ENCODE results near the gene R3HDML. TPM values are rescaled to one million over a fixed set of nuclear protein-coding genes. Genes with fewer than 3 reads are reported as not detected.

R3HDML gene, protein sequence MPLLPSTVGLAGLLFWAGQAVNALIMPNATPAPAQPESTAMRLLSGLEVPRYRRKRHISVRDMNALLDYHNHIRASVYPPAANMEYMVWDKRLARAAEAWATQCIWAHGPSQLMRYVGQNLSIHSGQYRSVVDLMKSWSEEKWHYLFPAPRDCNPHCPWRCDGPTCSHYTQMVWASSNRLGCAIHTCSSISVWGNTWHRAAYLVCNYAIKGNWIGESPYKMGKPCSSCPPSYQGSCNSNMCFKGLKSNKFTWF
- not detected for total RNA-seq

DNA sequence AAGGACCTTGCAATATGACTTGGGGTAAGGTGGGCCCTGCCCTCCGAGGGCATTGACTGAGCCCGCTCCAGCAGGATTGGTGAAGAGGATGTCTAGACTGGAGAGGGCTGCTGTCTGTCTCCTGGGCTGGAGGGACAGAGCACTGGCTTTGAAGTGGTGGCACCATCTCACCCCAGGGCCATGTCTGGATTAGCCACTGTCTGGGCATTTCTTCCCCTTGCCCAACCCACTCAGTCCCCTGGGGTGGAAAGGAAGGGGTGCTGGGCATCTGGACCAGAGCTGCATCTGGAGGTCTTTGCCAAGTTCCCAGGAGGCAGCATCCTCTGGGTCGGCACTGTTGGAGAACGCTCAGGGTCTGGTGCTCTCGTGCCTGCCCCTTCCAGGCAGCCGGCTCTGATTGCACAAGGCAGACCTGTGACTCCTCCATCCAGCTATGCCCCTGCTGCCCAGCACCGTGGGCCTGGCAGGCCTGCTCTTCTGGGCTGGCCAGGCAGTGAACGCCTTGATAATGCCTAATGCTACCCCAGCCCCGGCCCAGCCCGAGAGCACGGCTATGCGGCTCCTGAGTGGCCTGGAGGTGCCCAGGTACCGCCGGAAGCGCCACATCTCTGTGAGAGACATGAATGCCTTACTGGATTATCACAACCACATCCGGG is at the start of gene R3HDML:
Gene R3HDML, plus strand, starts transcription at position 319 of the 656 bp plus-strand sequence. Its CDS starts 115 bp downstream, at position 434.
- TF ChIP-seq, protein P1, sequence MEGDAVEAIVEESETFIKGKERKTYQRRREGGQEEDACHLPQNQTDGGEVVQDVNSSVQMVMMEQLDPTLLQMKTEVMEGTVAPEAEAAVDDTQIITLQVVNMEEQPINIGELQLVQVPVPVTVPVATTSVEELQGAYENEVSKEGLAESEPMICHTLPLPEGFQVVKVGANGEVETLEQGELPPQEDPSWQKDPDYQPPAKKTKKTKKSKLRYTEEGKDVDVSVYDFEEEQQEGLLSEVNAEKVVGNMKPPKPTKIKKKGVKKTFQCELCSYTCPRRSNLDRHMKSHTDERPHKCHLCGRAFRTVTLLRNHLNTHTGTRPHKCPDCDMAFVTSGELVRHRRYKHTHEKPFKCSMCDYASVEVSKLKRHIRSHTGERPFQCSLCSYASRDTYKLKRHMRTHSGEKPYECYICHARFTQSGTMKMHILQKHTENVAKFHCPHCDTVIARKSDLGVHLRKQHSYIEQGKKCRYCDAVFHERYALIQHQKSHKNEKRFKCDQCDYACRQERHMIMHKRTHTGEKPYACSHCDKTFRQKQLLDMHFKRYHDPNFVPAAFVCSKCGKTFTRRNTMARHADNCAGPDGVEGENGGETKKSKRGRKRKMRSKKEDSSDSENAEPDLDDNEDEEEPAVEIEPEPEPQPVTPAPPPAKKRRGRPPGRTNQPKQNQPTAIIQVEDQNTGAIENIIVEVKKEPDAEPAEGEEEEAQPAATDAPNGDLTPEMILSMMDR (IDR thresholded peaks at IDR 0.05), result no peak
- no peak for TF ChIP-seq POLR2A (IDR thresholded peaks at IDR 0.05)
- no peak for DNase-seq
- H3K27me3 ChIP-seq, result no peaks in the 10 kb centered on the region
- intact Hi-C loops (cut with DNase I), result no loop called here
- H3K27ac ChIP-seq, result no peak within 1 kb of the TSS
- no peak within 1 kb of the TSS for H3K4me3 ChIP-seq
- no peaks in the 10 kb centered on the region for H3K9me3 ChIP-seq
- 82 to 91% methylated on average over 3 to 16 of the region's 16 CpGs for WGBS, 2 donors
- peaks cover 3% of the 10 kb centered on the region for H3K4me1 ChIP-seq
- no peaks in the 10 kb centered on the region for H3K36me3 ChIP-seq (replicated peaks in 1 of 2; ENCODE audit: insufficient read depth in 1 of 2, low read depth in 2 of 2)
- ATAC-seq, result no peak

DNA sequence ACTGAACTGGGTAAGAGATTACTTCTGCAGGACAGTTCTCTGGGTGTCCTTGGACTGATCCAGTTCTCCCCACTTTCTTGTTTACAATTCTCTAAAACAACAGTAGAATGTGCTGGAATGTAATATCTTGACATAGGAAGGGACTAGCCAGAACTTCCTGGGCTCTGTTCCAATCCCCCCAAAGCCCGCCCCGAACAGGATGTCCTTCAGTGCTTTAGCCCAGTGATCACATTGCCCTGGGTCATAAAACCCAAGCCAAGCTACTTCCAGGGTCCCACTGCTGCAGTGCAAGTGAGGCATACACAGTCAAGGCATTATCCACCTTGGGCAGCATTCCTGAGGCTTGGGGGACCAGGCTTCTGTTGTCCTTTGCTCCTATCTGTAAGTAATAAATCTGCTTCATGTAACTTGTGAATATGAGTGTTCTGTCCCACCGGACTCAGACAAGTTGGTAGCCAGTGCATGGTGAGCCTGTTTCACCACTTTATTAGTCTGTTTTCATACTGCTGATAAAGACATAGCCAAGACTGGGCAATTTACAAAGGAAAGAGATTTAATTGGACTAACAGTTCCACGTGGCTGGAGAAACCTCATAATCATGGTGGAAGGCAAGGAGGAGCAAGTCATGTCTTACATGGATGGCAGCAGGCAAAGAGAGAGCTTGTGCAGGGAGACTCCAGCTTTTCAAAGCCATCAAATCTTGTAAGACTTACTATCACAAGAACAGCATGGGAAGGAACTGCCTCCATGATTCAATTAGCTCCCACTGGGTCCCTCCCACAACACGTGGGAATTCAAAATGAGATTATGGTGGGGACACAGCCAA is 49.4 kb upstream of the R3HDML start:
- Histone ChIP-seq H3K27ac (peak overlapping the region in 1 of 4 donors; percentile 21), H3K4me3 (no peak overlapping the region), H3K4me1 (peaks cover 9% of the 10 kb centered on the region), H3K36me3 (replicated peaks in 1 of 2; ENCODE audit: insufficient read depth in 1 of 2, low read depth in 2 of 2) (no peaks in the 10 kb centered on the region), H3K27me3 (no peaks in the 10 kb centered on the region), H3K9me3 (no peaks in the 10 kb centered on the region)
- intact Hi-C loops (cut with DNase I), result no loop called here
- WGBS, 2 donors, result 64 to 67% methylated on average over 5 of the region's 5 CpGs
- DNase-seq (peak; percentile 25 to 40 (median 36)), ATAC-seq (peak; percentile 69)
- no peak for TF ChIP-seq POLR2A (IDR thresholded peaks at IDR 0.05)
- TF ChIP-seq, protein P1 (IDR thresholded peaks at IDR 0.05), result no peak

DNA sequence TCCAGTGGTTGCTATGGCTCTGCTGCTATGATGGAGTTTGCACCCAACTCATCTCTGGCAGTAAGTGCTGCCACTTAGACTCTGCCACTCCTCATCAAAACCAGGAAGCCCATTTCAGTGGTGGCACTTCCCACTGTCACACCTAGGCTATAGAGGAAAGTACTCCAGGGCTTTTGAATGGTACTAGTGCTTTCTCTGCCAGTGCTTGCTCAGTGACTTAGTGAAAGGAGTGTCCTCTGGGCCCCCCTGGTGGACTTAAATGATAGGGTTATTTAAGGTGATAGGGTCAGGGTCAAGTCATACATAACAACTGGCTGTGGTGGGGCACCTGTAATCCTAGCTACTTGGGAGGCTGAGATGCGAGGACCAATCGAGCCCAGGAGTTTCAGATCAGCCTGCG is 48.6 kb upstream of the R3HDML start:
- TF ChIP-seq, protein P1 (IDR thresholded peaks at IDR 0.05), result no peak
- TF ChIP-seq POLR2A (IDR thresholded peaks at IDR 0.05), result no peak
- Histone ChIP-seq H3K36me3 (replicated peaks in 1 of 2; ENCODE audit: insufficient read depth in 1 of 2, low read depth in 2 of 2) (no peaks in the 10 kb centered on the region), H3K4me3 (no peak overlapping the region), H3K27ac (no peak overlapping the region), H3K9me3 (no peaks in the 10 kb centered on the region), H3K4me1 (peaks cover 9% of the 10 kb centered on the region), H3K27me3 (no peaks in the 10 kb centered on the region)
- 91 to 97% methylated on average over 3 of the region's 3 CpGs for WGBS, 2 donors
- no peak for ATAC-seq
- intact Hi-C loops (cut with DNase I), result no loop called here
- DNase-seq, result no peak

DNA sequence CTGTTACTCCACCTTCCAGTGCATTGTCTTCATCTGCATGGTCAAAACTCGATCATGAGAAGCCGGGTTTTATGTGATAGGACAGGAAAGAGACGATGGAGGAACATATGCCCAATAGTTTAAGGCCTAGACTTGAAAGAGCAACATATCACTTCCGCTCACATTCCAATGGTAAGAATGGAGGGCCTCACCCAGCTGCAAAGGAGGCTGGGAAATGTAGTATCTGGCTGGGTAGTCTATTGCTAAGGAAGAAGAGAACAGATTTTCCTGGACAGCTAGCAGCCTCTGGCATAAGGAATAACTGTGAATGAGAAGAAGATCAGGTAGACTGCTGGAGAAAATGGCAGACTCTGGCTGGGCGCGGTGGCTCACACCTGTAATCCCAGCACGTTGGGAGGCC is 45.1 kb upstream of the R3HDML start:
- 92 to 96% methylated on average over 7 of the region's 7 CpGs for WGBS, 2 donors
- TF ChIP-seq POLR2A (IDR thresholded peaks at IDR 0.05), result no peak
- TF ChIP-seq, protein P1 (IDR thresholded peaks at IDR 0.05), result no peak
- intact Hi-C loops (cut with DNase I), result no loop called here
- ATAC-seq (no peak), DNase-seq (no peak)
- Histone ChIP-seq H3K4me1 (peaks cover 9% of the 10 kb centered on the region), H3K36me3 (replicated peaks in 1 of 2; ENCODE audit: insufficient read depth in 1 of 2, low read depth in 2 of 2) (no peaks in the 10 kb centered on the region), H3K27ac (no peak overlapping the region), H3K9me3 (no peaks in the 10 kb centered on the region), H3K27me3 (no peaks in the 10 kb centered on the region), H3K4me3 (no peak overlapping the region)
